Mesenchymal stem cell (in vitro differentiated cells and primary cell): ENCODE results near the gene MPZL2.

Experiments used
- DNase-seq: peaks from one replicate; pipeline ENCODE4 v3.0.0-alpha.2; 2013
- H2AFZ ChIP-seq: one replicate; pipeline ENCODE4 v1.6.1; 2013; ENCODE audit warnings: low read depth, mild to moderate bottlenecking, control low read depth, inconsistent platforms, low read length, moderate library complexity
- H2AK5ac ChIP-seq: 2 replicates; pipeline ENCODE4 v1.6.1; 2013; ENCODE audit warnings: low read length, moderate library complexity, mild to moderate bottlenecking, inconsistent platforms; ENCODE audit not compliant: severe bottlenecking
- H2BK120ac ChIP-seq: one replicate; pipeline ENCODE4 v1.6.1; 2013; ENCODE audit warnings: low read depth, mild to moderate bottlenecking, inconsistent platforms, low read length, moderate library complexity
- H2BK12ac ChIP-seq, 2 experiments: one replicate each; pipeline ENCODE4 v1.6.1; 2013; ENCODE audit warnings: inconsistent platforms in 2 of 2, low read length in 2 of 2, mild to moderate bottlenecking in 2 of 2, moderate library complexity in 2 of 2, control low read depth in 1 of 2
- H2BK15ac ChIP-seq: one replicate; pipeline ENCODE4 v1.6.1; 2013; ENCODE audit warnings: mild to moderate bottlenecking, low read depth, inconsistent platforms; ENCODE audit not compliant: poor library complexity, severe bottlenecking
- H2BK5ac ChIP-seq: 2 replicates; pipeline ENCODE4 v1.6.1; 2013; ENCODE audit warnings: low read depth, mild to moderate bottlenecking, low read length, control low read depth, inconsistent platforms; ENCODE audit not compliant: poor library complexity, severe bottlenecking
- H3K14ac ChIP-seq, 2 experiments: one replicate each; pipeline ENCODE4 v1.6.1; 2013; ENCODE audit warnings: inconsistent platforms in 2 of 2, low read length in 2 of 2, control low read depth in 1 of 2, mild to moderate bottlenecking in 1 of 2, moderate library complexity in 1 of 2
- H3K18ac ChIP-seq, 2 experiments: one replicate each; pipeline ENCODE4 v1.6.1; 2013; ENCODE audit warnings: inconsistent platforms in 2 of 2, low read length in 2 of 2, control low read depth in 1 of 2, low read depth in 1 of 2, mild to moderate bottlenecking in 1 of 2
- H3K23ac ChIP-seq, 2 experiments: one replicate each; pipeline ENCODE4 v1.6.1; 2013; ENCODE audit warnings: inconsistent platforms in 2 of 2, low read length in 2 of 2, mild to moderate bottlenecking in 2 of 2, moderate library complexity in 2 of 2, control low read depth in 1 of 2
- H3K27ac ChIP-seq: 2 replicates; pipeline ENCODE4 v1.5.1; 2013; ENCODE audit warnings: mild to moderate bottlenecking, moderate library complexity, low read length, control low read depth, inconsistent platforms; ENCODE audit not compliant: poor library complexity, severe bottlenecking
- H3K27me3 ChIP-seq, 2 experiments: 2 replicates each; pipeline versions ENCODE4 v1.6.1 to v1.7.0; 2013; ENCODE audit warnings: low read length in 2 of 2, mild to moderate bottlenecking in 2 of 2, moderate library complexity in 2 of 2, control low read depth in 1 of 2, inconsistent platforms in 1 of 2; ENCODE audit not compliant: control insufficient read depth in 1 of 2, insufficient read depth in 1 of 2
- H3K36me3 ChIP-seq, 2 experiments: 2 replicates each; pipeline versions ENCODE4 v1.6.1 to v1.7.0; 2013; ENCODE audit warnings: low read length in 2 of 2, control low read depth in 1 of 2, inconsistent platforms in 1 of 2, low read depth in 1 of 2, mild to moderate bottlenecking in 1 of 2; ENCODE audit not compliant: insufficient read depth in 2 of 2, control insufficient read depth in 1 of 2
- H3K4ac ChIP-seq, 2 experiments: one replicate each; pipeline ENCODE4 v1.6.1; 2013; ENCODE audit warnings: inconsistent platforms in 2 of 2, low read length in 2 of 2, mild to moderate bottlenecking in 2 of 2, moderate library complexity in 2 of 2, control low read depth in 1 of 2, low read depth in 1 of 2
- H3K4me1 ChIP-seq: 2 replicates; pipeline ENCODE4 v1.6.1; 2013; ENCODE audit warnings: low read depth, low read length, control low read depth; ENCODE audit not compliant: control insufficient read depth, insufficient read depth
- H3K4me2 ChIP-seq: 2 replicates; pipeline ENCODE4 v1.6.1; 2013; ENCODE audit warnings: low read length, mild to moderate bottlenecking, inconsistent platforms; ENCODE audit not compliant: poor library complexity, severe bottlenecking
- H3K4me3 ChIP-seq, 2 experiments: 2 replicates each; pipeline versions ENCODE4 v1.5.1 to v1.7.0; 2013; ENCODE audit warnings: low read length in 2 of 2, mild to moderate bottlenecking in 2 of 2, control low read depth in 1 of 2, low read depth in 1 of 2; ENCODE audit not compliant: insufficient read depth in 1 of 2
- H3K79me1 ChIP-seq: replicated peaks from 2 replicates; pipeline ENCODE4 v1.6.1; 2013; ENCODE audit warnings: mild to moderate bottlenecking, control low read depth, low read length, inconsistent platforms; ENCODE audit not compliant: poor library complexity, severe bottlenecking
- H3K9ac ChIP-seq: 2 replicates; pipeline ENCODE4 v1.7.0; 2013; ENCODE audit warnings: mild to moderate bottlenecking, low read length, moderate library complexity
- H3K9me3 ChIP-seq: 2 replicates; pipeline ENCODE4 v1.7.0; 2013; ENCODE audit warnings: mild to moderate bottlenecking, low read length; ENCODE audit not compliant: control insufficient read depth
- H4K8ac ChIP-seq: one replicate; pipeline ENCODE4 v1.6.1; 2013; ENCODE audit warnings: inconsistent platforms, mild to moderate bottlenecking, low read length, moderate library complexity
- H4K91ac ChIP-seq: one replicate; pipeline ENCODE4 v1.6.1; 2013; ENCODE audit warnings: mild to moderate bottlenecking, low read length, inconsistent platforms
- WGBS: methylation state at CpG from one replicate; pipeline ENCODE4 v1.1.7; 2013; ENCODE audit warnings: mixed read lengths; 5-methylcytosine and 5-hydroxymethylcytosine counted together

MPZL2 gene

GRCh38 chr11:118295815-118296454 is 31.8 kb upstream of the MPZL2 start:
- Histone ChIP-seq H3K9ac (no peak overlapping the region), H3K18ac (no peak overlapping the region), H3K36me3 (no peaks in the 10 kb centered on the region), H3K4me2 (no peak overlapping the region), H4K91ac (no peak overlapping the region), H3K4me3 (no peak overlapping the region), H3K79me1 (no peaks in the 10 kb centered on the region), H3K23ac (no peak overlapping the region), H3K27me3 (peaks cover 10 to 27% of the 10 kb centered on the region in 2 experiments), H3K9me3 (no peaks in the 10 kb centered on the region), H3K4me1 (no peaks in the 10 kb centered on the region), H3K14ac (no peak overlapping the region), H2BK12ac (no peak overlapping the region), H2AFZ (no peak overlapping the region), H3K27ac (no peak overlapping the region), H2BK5ac (no peak overlapping the region), H2AK5ac (no peak overlapping the region), H3K4ac (no peak overlapping the region), H2BK15ac (no peak overlapping the region), H2BK120ac (no peak overlapping the region), H4K8ac (no peak overlapping the region)
- DNase-seq, result peak; percentile 16
- WGBS, result 55% methylated on average over 3 of the region's 3 CpGs

GRCh38 chr11:118295199-118295598 is 31.1 kb upstream of the MPZL2 start:
- H3K18ac ChIP-seq, result no peak overlapping the region
- no peak overlapping the region for H3K23ac ChIP-seq
- H3K79me1 ChIP-seq, result no peaks in the 10 kb centered on the region
- no peak overlapping the region for H3K4me3 ChIP-seq
- DNase-seq, result no peak
- H2AFZ ChIP-seq, result no peak overlapping the region
- no peak overlapping the region for H3K27ac ChIP-seq
- no peak overlapping the region for H2BK12ac ChIP-seq
- no peak overlapping the region for H3K9ac ChIP-seq
- H3K14ac ChIP-seq, result no peak overlapping the region
- peaks cover 3 to 28% of the 10 kb centered on the region in 2 experiments for H3K27me3 ChIP-seq
- H3K4ac ChIP-seq, result no peak overlapping the region
- WGBS, result 34% methylated on average over 5 of the region's 5 CpGs
- H4K8ac ChIP-seq, result no peak overlapping the region
- no peak overlapping the region for H3K4me2 ChIP-seq
- H2AK5ac ChIP-seq, result no peak overlapping the region
- H3K36me3 ChIP-seq, result no peaks in the 10 kb centered on the region
- no peak overlapping the region for H2BK15ac ChIP-seq
- H2BK5ac ChIP-seq, result no peak overlapping the region
- H3K9me3 ChIP-seq, result no peaks in the 10 kb centered on the region
- no peaks in the 10 kb centered on the region for H3K4me1 ChIP-seq
- no peak overlapping the region for H2BK120ac ChIP-seq
- no peak overlapping the region for H4K91ac ChIP-seq

- Histone ChIP-seq H3K27ac (no peak overlapping the region), H2BK120ac (no peak overlapping the region), H3K18ac (no peak overlapping the region), H3K9me3 (no peaks in the 10 kb centered on the region), H3K9ac (no peak overlapping the region), H3K4me3 (no peak overlapping the region), H3K4ac (no peak overlapping the region), H4K91ac (no peak overlapping the region), H2BK5ac (no peak overlapping the region), H3K23ac (no peak overlapping the region), H2AK5ac (no peak overlapping the region), H4K8ac (no peak overlapping the region), H3K79me1 (no peaks in the 10 kb centered on the region), H3K14ac (no peak overlapping the region), H2BK12ac (no peak overlapping the region), H2AFZ (no peak overlapping the region), H3K27me3 (peaks cover 0 to 28% of the 10 kb centered on the region in 2 experiments), H3K4me2 (no peak overlapping the region), H3K36me3 (no peaks in the 10 kb centered on the region), H3K4me1 (no peaks in the 10 kb centered on the region), H2BK15ac (no peak overlapping the region)
- no peak for DNase-seq
- 100% methylated on average over 1 of the region's 2 CpGs for WGBS
Observed at GRCh38 chr11:118294053-118294452, 30.0 kb upstream of the MPZL2 start.

- Histone ChIP-seq H3K4me2 (no peak overlapping the region), H3K27me3 (peaks cover 0 to 28% of the 10 kb centered on the region in 2 experiments), H3K4ac (no peak overlapping the region), H3K18ac (no peak overlapping the region), H2AK5ac (no peak overlapping the region), H2BK15ac (no peak overlapping the region), H3K23ac (no peak overlapping the region), H3K4me1 (no peaks in the 10 kb centered on the region), H4K91ac (no peak overlapping the region), H3K4me3 (peak overlapping the region in 1 of 2 experiments; percentile 13), H3K79me1 (no peaks in the 10 kb centered on the region), H2AFZ (no peak overlapping the region), H3K14ac (no peak overlapping the region), H3K27ac (no peak overlapping the region), H2BK120ac (no peak overlapping the region), H4K8ac (no peak overlapping the region), H3K36me3 (no peaks in the 10 kb centered on the region), H3K9ac (peak overlapping the region; percentile 66), H3K9me3 (no peaks in the 10 kb centered on the region), H2BK5ac (no peak overlapping the region), H2BK12ac (no peak overlapping the region)
- WGBS, result 79% methylated on average over 9 of the region's 9 CpGs
- DNase-seq, result no peak
Observed at GRCh38 chr11:118291477-118292135, 27.5 kb upstream of the MPZL2 start.
